HepG2 (cell line): ENCODE measurements around the gene PAIP1. TPM values are rescaled to one million over a fixed set of nuclear protein-coding genes. Genes with fewer than 3 reads are reported as not detected.

ENCODE experiments used
- ATAC-seq: fragments of 200-7000 bp; cut with Tn5 transposase; 3 replicates; pipeline ENCODE4 v1.9.1; 2020; ENCODE audit warnings: mild to moderate bottlenecking, moderate library complexity
- BruUV-seq: library from RNA; stranded (reverse); fragments of 400-500 nt; replicated peaks from 2 replicates; lab custom pipeline; 2021; lab: Mats Ljungman, UMichigan
- CTCF ChIA-PET: fragments of 300-600 bp; formaldehyde crosslinking; extraction: SDS; loops from one replicate; lab custom pipeline; 2021; ENCODE audit warnings: low total read pairs, inconsistent platforms, low intra/inter-chr PET ratio; lab: Yijun Ruan, JAX
- POLR2A ChIA-PET: fragments of 350-600 bp; sonication (Branson Sonifier 250); formaldehyde crosslinking; loops from one replicate; lab custom pipeline; 2020; ENCODE audit warnings: antibody characterized with exemption, inconsistent platforms; lab: Yijun Ruan, JAX
- DNase-seq: peaks from one replicate; pipeline ENCODE4 v3.0.0-alpha.2; 2015; ENCODE audit warnings: low spot score
- FAIRE-seq: peaks from 3 replicates; lab custom pipeline; 2011; peaks lifted over from hg19 to GRCh38; lab: Jason Lieb, UNC
- H2AFZ ChIP-seq: one replicate; pipeline ENCODE4 v1.6.1; 2011; ENCODE audit warnings: low read length, inconsistent platforms
- H3K27ac ChIP-seq: fragments of 300-600 bp; 3 replicates; pipeline ENCODE4 v1.8.0; 2011; ENCODE audit warnings: mixed run types, mild to moderate bottlenecking, mixed read lengths, low read length, inconsistent platforms; ENCODE audit not compliant: insufficient read depth; ENCODE audit errors: extremely low read length
- H3K27me3 ChIP-seq, 2 experiments: fragments of 200-600 bp in 1 of 2; 2 replicates in 1 of 2; 3 replicates in 1 of 2; pipeline versions ENCODE4 v1.6.0 to v1.8.0; 2011; ENCODE audit warnings: low read length in 2 of 2, mild to moderate bottlenecking in 2 of 2, moderate library complexity in 2 of 2, inconsistent platforms in 1 of 2; ENCODE audit not compliant: insufficient read depth in 2 of 2, control insufficient read depth in 1 of 2
- H3K36me3 ChIP-seq, 2 experiments: fragments of 200-600 bp in 1 of 2; replicated peaks in 1 of 2; 2 replicates in 1 of 2; 3 replicates in 1 of 2; pipeline versions ENCODE4 v1.5.1 to v1.8.0; 2011; ENCODE audit warnings: low read length in 2 of 2, inconsistent platforms in 1 of 2; ENCODE audit not compliant: insufficient read depth in 2 of 2, control insufficient read depth in 1 of 2
- H3K4me1 ChIP-seq: 2 replicates; pipeline ENCODE4 v1.5.1; 2012; ENCODE audit warnings: low read length, inconsistent platforms; ENCODE audit not compliant: insufficient read depth
- H3K4me2 ChIP-seq: 2 replicates; pipeline ENCODE4 v1.6.0; 2011; ENCODE audit warnings: low read depth, low read length, inconsistent platforms
- H3K4me3 ChIP-seq, 3 experiments: fragments of 200-600 bp in 1 of 3; sonication (generic), shearing (Covaris generic) in 1 of 3; replicated peaks in 1 of 3; 2 replicates each; pipeline ENCODE4 v1.5.1; 2011 to 2016; ENCODE audit warnings: low read length in 3 of 3, inconsistent platforms in 2 of 3, low read depth in 2 of 3, mild to moderate bottlenecking in 2 of 3, control low read depth in 1 of 3, mixed read lengths in 1 of 3; ENCODE audit not compliant: insufficient read depth in 1 of 3
- H3K79me2 ChIP-seq: one replicate; pipeline ENCODE4 v1.6.1; 2011; ENCODE audit warnings: low read length, inconsistent platforms; ENCODE audit not compliant: insufficient read depth
- H3K9ac ChIP-seq: 2 replicates; pipeline ENCODE4 v1.6.0; 2011; ENCODE audit warnings: mild to moderate bottlenecking, low read depth, low read length, inconsistent platforms; ENCODE audit not compliant: insufficient read depth
- H3K9me3 ChIP-seq: 2 replicates; pipeline ENCODE4 v1.5.1; 2012; ENCODE audit warnings: mild to moderate bottlenecking, low read length
- H4K20me1 ChIP-seq: 2 replicates; pipeline ENCODE4 v1.6.0; 2011; ENCODE audit warnings: inconsistent platforms, mild to moderate bottlenecking, low read length, moderate library complexity; ENCODE audit not compliant: insufficient read depth
- ATF3 ChIP-seq: sonication (generic); formaldehyde crosslinking; IDR thresholded peaks from 2 replicates; pipeline ENCODE4 v1.4.0; 2020; ENCODE audit warnings: missing genetic modification reagents
- CTCF ChIP-seq: sonication (generic); formaldehyde crosslinking; IDR thresholded peaks from 2 replicates; pipeline ENCODE4 v1.5.0; 2020; ENCODE audit warnings: mild to moderate bottlenecking, missing genetic modification reagents, moderate library complexity
- ETV6 ChIP-seq: sonication (generic); formaldehyde crosslinking; conservative IDR thresholded peaks from 2 replicates; pipeline ENCODE4 v1.4.0; 2020; ENCODE audit warnings: missing genetic modification reagents
- FIP1L1 ChIP-seq: fragments of 200-400 bp; formaldehyde crosslinking; IDR thresholded peaks from 2 replicates; pipeline ENCODE4 v1.6.1; 2018; ENCODE audit warnings: low read depth, mild to moderate bottlenecking, low read length, moderate library complexity, borderline replicate concordance; ENCODE audit not compliant: insufficient read depth
- KDM5B ChIP-seq: sonication (generic); formaldehyde crosslinking; IDR thresholded peaks from 2 replicates; pipeline ENCODE4 v1.4.0; 2020; ENCODE audit warnings: missing genetic modification reagents, mild to moderate bottlenecking, borderline replicate concordance
- KMT2A ChIP-seq: sonication (generic); formaldehyde crosslinking; IDR thresholded peaks from 2 replicates; pipeline ENCODE4 v1.4.0; 2020; ENCODE audit warnings: missing genetic modification reagents
- MIXL1 ChIP-seq: IDR thresholded peaks from 2 replicates; pipeline ENCODE4 v1.6.1; 2016
- PHF21A ChIP-seq: sonication (generic); formaldehyde crosslinking; IDR thresholded peaks from 2 replicates; pipeline ENCODE4 v1.5.0; 2020; ENCODE audit warnings: mild to moderate bottlenecking, missing genetic modification reagents
- SRSF4 ChIP-seq: fragments of 200-400 bp; formaldehyde crosslinking; IDR thresholded peaks from one replicate; pipeline ENCODE4 v1.6.1; 2018; ENCODE audit warnings: mild to moderate bottlenecking, low read depth, low read length, moderate library complexity; ENCODE audit not compliant: poor library complexity, severe bottlenecking
- STAT6 ChIP-seq: sonication (generic); formaldehyde crosslinking; IDR thresholded peaks from 2 replicates; pipeline ENCODE4 v1.4.0; 2020; ENCODE audit warnings: missing genetic modification reagents, mild to moderate bottlenecking, borderline replicate concordance
- ZBTB2 ChIP-seq: sonication (generic); formaldehyde crosslinking; IDR thresholded peaks from 2 replicates; pipeline ENCODE4 v1.8.0; 2022; ENCODE audit warnings: low read depth, missing genetic modification reagents
- ZNF382 ChIP-seq: sonication (generic); formaldehyde crosslinking; IDR thresholded peaks from 2 replicates; pipeline ENCODE4 v1.5.0; 2020; ENCODE audit warnings: missing genetic modification reagents, mild to moderate bottlenecking, borderline replicate concordance
- WGBS: methylation state at CpG from one replicate; pipeline ENCODE4 v1.1.6; 2017; ENCODE audit warnings: low lambda C conversion rate; 5-methylcytosine and 5-hydroxymethylcytosine counted together
- in situ Hi-C: cut with HindIII; loops from 2 replicates; pipeline ENCODE4 v1.10.0; 2017; ENCODE audit warnings: low pct_unique_long_range_greater_than_20kb; ENCODE audit not compliant: extremely low pct_ligation_motif_present
- intact Hi-C: fragments of 100-400 bp; cut with micrococcal nuclease; formaldehyde crosslinking; loops from one replicate; pipeline ENCODE4 v1.10.0; 2022; ENCODE audit not compliant: unreplicated experiment
- polyA plus RNA-seq, 8 experiments: library from polyadenylated mRNA; depleted of rRNA in 3 of 8; stranded (reverse) in 7 of 8; unstranded in 1 of 8; fragments of >200 nt; fragmentation: Illumina TruSeq in 4 of 8; extraction: Trizol in 4 of 8; gene quantifications; 2 replicates each; pipeline versions ENCODE4 v1.2.1 to v1.2.3, GENCODE V29; 2011 to 2016; ENCODE audit warnings: low read depth in 4 of 8, missing spikeins in 1 of 8, mixed read lengths in 1 of 8; ENCODE audit not compliant: insufficient read depth in 1 of 8
- total RNA-seq, 5 experiments: library from RNA; depleted of rRNA; stranded (reverse); fragments of >200 nt; fragmentation: Illumina TruSeq; extraction: Trizol; gene quantifications; 2 replicates each; pipeline ENCODE4 v1.2.3, GENCODE V29; 2016; ENCODE audit warnings: low read depth in 1 of 5

PAIP1 gene
- total and polyA plus RNA-seq, 2 of the 13 experiments (the other 11 are each of a cell fraction or from before 2014, with no cell fraction given): 96.6 to 116 TPM

- no peak for FAIRE-seq
- Histone ChIP-seq H4K20me1 (no peaks in the 10 kb centered on the region; the same call in 1 of the 2 replicates), H3K36me3 (peaks cover 20 to 86% of the 10 kb centered on the region in 2 experiments), H2AFZ (no peak overlapping the region), H3K9me3 (no peaks in the 10 kb centered on the region), H3K27ac (no peak overlapping the region), H3K9ac (no peak overlapping the region), H3K4me1 (peaks cover 15% of the 10 kb centered on the region), H3K79me2 (peaks cover 35% of the 10 kb centered on the region), H3K27me3 (no peaks in the 10 kb centered on the region), H3K4me2 (no peak overlapping the region), H3K4me3 (no peak overlapping the region)
- intact Hi-C loops (no loop called here), in situ Hi-C loops (no loop called here)
- 97% methylated on average over 5 of the region's 5 CpGs for WGBS
- no peak for DNase-seq
- ChIA-PET POLR2A (interaction anchor here (1.4 kb wide), 1 partner anchor 8 kb away, joined by 4 read pairs; no protein-coding TSS in a partner anchor), CTCF (no interaction called here)
- BruUV-seq: no TSS peak
- ATAC-seq: no peak
- TF ChIP-seq ATF3 (CRISPR knock-in tag) (no peak), ZBTB2 (CRISPR knock-in tag) (no peak)
Measured at GRCh38 chr5:43548358-43548757, 8.5 kb downstream of the PAIP1 start.

- no peak overlapping the region for H3K4me2 ChIP-seq
- no peaks in the 10 kb centered on the region; the same call in 1 of the 2 replicates for H4K20me1 ChIP-seq
- DNase-seq (no peak), ATAC-seq (no peak), FAIRE-seq (no peak)
- H3K4me3 ChIP-seq: no peak overlapping the region
- no peak overlapping the region for H3K9ac ChIP-seq
- CTCF ChIA-PET: no interaction called here
- H3K4me1 ChIP-seq: peaks cover 7% of the 10 kb centered on the region
- H3K27me3 ChIP-seq: no peaks in the 10 kb centered on the region
- H3K27ac ChIP-seq: no peak overlapping the region
- in situ Hi-C loops: no loop called here
- no peaks in the 10 kb centered on the region for H3K9me3 ChIP-seq
- peaks cover 29% of the 10 kb centered on the region for H3K79me2 ChIP-seq
- POLR2A ChIA-PET: interaction anchor here (1.4 kb wide), 1 partner anchor 8 kb away, joined by 4 read pairs; no protein-coding TSS in a partner anchor
- intact Hi-C loops: no loop called here
- 98% methylated on average over 2 of the region's 2 CpGs for WGBS
- no TSS peak for BruUV-seq
- peaks cover 19 to 86% of the 10 kb centered on the region in 2 experiments for H3K36me3 ChIP-seq
- H2AFZ ChIP-seq: no peak overlapping the region
- TF ChIP-seq CTCF (CRISPR knock-in tag) (no peak), PHF21A (no peak), STAT6 (CRISPR knock-in tag) (no peak), ZNF382 (CRISPR knock-in tag) (no peak), KMT2A (CRISPR knock-in tag) (no peak), ETV6 (no peak), FIP1L1 (no peak), MIXL1 (CRISPR knock-in tag) (no peak), KDM5B (no peak), SRSF4 (no peak)
Measured at GRCh38 chr5:43547532-43547931, 9.3 kb downstream of the PAIP1 start.
